ENCODE results near the gene MUC5B. TPM values are rescaled to one million over a fixed set of nuclear protein-coding genes. Genes with fewer than 3 reads are reported as not detected.

Gene MUC5B
- total and polyA plus RNA-seq, 9 donors, result 0.01 to 0.33 (median 0.04) TPM; not detected in 2

- Histone ChIP-seq H3K36me3 (ENCODE audit: control insufficient read depth, insufficient read depth, low read length) (peaks cover 10% of the 10 kb centered on the region), H3K4me1 (ENCODE audit: control insufficient read depth, insufficient read depth, low read length) (no peaks in the 10 kb centered on the region), H3K9me3 (replicated peaks; ENCODE audit: control insufficient read depth, low read depth, low read length) (no peaks in the 10 kb centered on the region), H3K27ac (ENCODE audit: low read length) (no peak overlapping the region), H3K4me3 (ENCODE audit: low read length) (no peak overlapping the region), H3K27me3 (ENCODE audit: control insufficient read depth, insufficient read depth, low read length) (no peaks in the 10 kb centered on the region)
- no peak for DNase-seq
- 28% methylated on average over 10 of the region's 13 CpGs for WGBS (ENCODE audit: insufficient coverage)
These were observed 48.1 kb downstream of the MUC5B start for GRCh38 chr11:1271002-1271401.

- Histone ChIP-seq H3K9me3 (replicated peaks; ENCODE audit: control insufficient read depth, low read depth, low read length) (no peaks in the 10 kb centered on the region), H3K4me3 (ENCODE audit: low read length) (no peak overlapping the region), H3K4me1 (ENCODE audit: control insufficient read depth, insufficient read depth, low read length) (no peaks in the 10 kb centered on the region), H3K36me3 (ENCODE audit: control insufficient read depth, insufficient read depth, low read length) (peaks cover 14% of the 10 kb centered on the region), H3K27me3 (ENCODE audit: control insufficient read depth, insufficient read depth, low read length) (no peaks in the 10 kb centered on the region), H3K27ac (ENCODE audit: low read length) (no peak overlapping the region)
- 48% methylated on average over 8 of the region's 9 CpGs for WGBS (ENCODE audit: insufficient coverage)
- DNase-seq, result no peak
These were observed 48.5 kb downstream of the MUC5B start for GRCh38 chr11:1271406-1271805.

- H3K9me3 ChIP-seq (replicated peaks; ENCODE audit: control insufficient read depth, low read depth, low read length), result no peaks in the 10 kb centered on the region
- no peaks in the 10 kb centered on the region for H3K27me3 ChIP-seq (ENCODE audit: control insufficient read depth, insufficient read depth, low read length)
- H3K4me1 ChIP-seq (ENCODE audit: control insufficient read depth, insufficient read depth, low read length), result no peaks in the 10 kb centered on the region
- no peak overlapping the region for H3K27ac ChIP-seq (ENCODE audit: low read length)
- WGBS (ENCODE audit: insufficient coverage), result 79% methylated on average over 21 of the region's 30 CpGs
- H3K36me3 ChIP-seq (ENCODE audit: control insufficient read depth, insufficient read depth, low read length), result peaks cover 19% of the 10 kb centered on the region
- DNase-seq, result no peak
- H3K4me3 ChIP-seq (ENCODE audit: low read length), result no peak overlapping the region
These were observed 49.1 kb downstream of the MUC5B start for GRCh38 chr11:1271927-1272326.

GRCh38 chr11:1272531-1272930, 49.7 kb downstream of the MUC5B start:
- H3K27ac ChIP-seq (ENCODE audit: low read length), result no peak overlapping the region
- WGBS (ENCODE audit: insufficient coverage), result 83% methylated on average over 28 of the region's 30 CpGs
- no peaks in the 10 kb centered on the region for H3K4me1 ChIP-seq (ENCODE audit: control insufficient read depth, insufficient read depth, low read length)
- H3K9me3 ChIP-seq (replicated peaks; ENCODE audit: control insufficient read depth, low read depth, low read length), result no peaks in the 10 kb centered on the region
- H3K27me3 ChIP-seq (ENCODE audit: control insufficient read depth, insufficient read depth, low read length), result no peaks in the 10 kb centered on the region
- H3K4me3 ChIP-seq (ENCODE audit: low read length), result no peak overlapping the region
- DNase-seq, result no peak
- peaks cover 25% of the 10 kb centered on the region for H3K36me3 ChIP-seq (ENCODE audit: control insufficient read depth, insufficient read depth, low read length)

GRCh38 chr11:1274501-1274900, 51.6 kb downstream of the MUC5B start:
- Histone ChIP-seq H3K36me3 (ENCODE audit: control insufficient read depth, insufficient read depth, low read length) (peaks cover 32% of the 10 kb centered on the region), H3K4me1 (ENCODE audit: control insufficient read depth, insufficient read depth, low read length) (no peaks in the 10 kb centered on the region), H3K27me3 (ENCODE audit: control insufficient read depth, insufficient read depth, low read length) (no peaks in the 10 kb centered on the region), H3K4me3 (ENCODE audit: low read length) (no peak overlapping the region), H3K9me3 (replicated peaks; ENCODE audit: control insufficient read depth, low read depth, low read length) (no peaks in the 10 kb centered on the region), H3K27ac (ENCODE audit: low read length) (no peak overlapping the region)
- no peak for DNase-seq
- WGBS (ENCODE audit: insufficient coverage), result 89% methylated on average over 9 of the region's 14 CpGs

- H3K4me1 ChIP-seq (ENCODE audit: control insufficient read depth, insufficient read depth, low read length), result no peaks in the 10 kb centered on the region
- no peak overlapping the region for H3K27ac ChIP-seq (ENCODE audit: low read length)
- H3K27me3 ChIP-seq (ENCODE audit: control insufficient read depth, insufficient read depth, low read length), result no peaks in the 10 kb centered on the region
- no peak for DNase-seq
- peaks cover 37% of the 10 kb centered on the region for H3K36me3 ChIP-seq (ENCODE audit: control insufficient read depth, insufficient read depth, low read length)
- no peak overlapping the region for H3K4me3 ChIP-seq (ENCODE audit: low read length)
- 85% methylated on average over 9 of the region's 18 CpGs for WGBS (ENCODE audit: insufficient coverage)
- no peaks in the 10 kb centered on the region for H3K9me3 ChIP-seq (replicated peaks; ENCODE audit: control insufficient read depth, low read depth, low read length)
These were observed 52.2 kb downstream of the MUC5B start for GRCh38 chr11:1275021-1275420.

- Histone ChIP-seq H3K4me1 (ENCODE audit: control insufficient read depth, insufficient read depth, low read length) (no peaks in the 10 kb centered on the region), H3K27ac (ENCODE audit: low read length) (no peak overlapping the region), H3K4me3 (ENCODE audit: low read length) (no peak overlapping the region), H3K9me3 (replicated peaks; ENCODE audit: control insufficient read depth, low read depth, low read length) (no peaks in the 10 kb centered on the region), H3K27me3 (ENCODE audit: control insufficient read depth, insufficient read depth, low read length) (no peaks in the 10 kb centered on the region), H3K36me3 (ENCODE audit: control insufficient read depth, insufficient read depth, low read length) (peaks cover 48% of the 10 kb centered on the region)
- DNase-seq, result no peak
- 93% methylated on average over 21 of the region's 32 CpGs for WGBS (ENCODE audit: insufficient coverage)
These were observed 53.4 kb downstream of the MUC5B start for GRCh38 chr11:1276041-1276790.

GRCh38 chr11:1276866-1277615, 54.2 kb downstream of the MUC5B start:
- Histone ChIP-seq H3K4me3 (ENCODE audit: low read length) (no peak overlapping the region), H3K27ac (ENCODE audit: low read length) (no peak overlapping the region), H3K9me3 (replicated peaks; ENCODE audit: control insufficient read depth, low read depth, low read length) (no peaks in the 10 kb centered on the region), H3K4me1 (ENCODE audit: control insufficient read depth, insufficient read depth, low read length) (no peaks in the 10 kb centered on the region), H3K36me3 (ENCODE audit: control insufficient read depth, insufficient read depth, low read length) (peaks cover 56% of the 10 kb centered on the region), H3K27me3 (ENCODE audit: control insufficient read depth, insufficient read depth, low read length) (no peaks in the 10 kb centered on the region)
- no peak for DNase-seq
- WGBS (ENCODE audit: insufficient coverage), result 94% methylated on average over 33 of the region's 37 CpGs

GRCh38 chr11:1277936-1278512, 55.2 kb downstream of the MUC5B start:
- Histone ChIP-seq H3K27me3 (ENCODE audit: control insufficient read depth, insufficient read depth, low read length) (no peaks in the 10 kb centered on the region), H3K27ac (ENCODE audit: low read length) (no peak overlapping the region), H3K4me3 (ENCODE audit: low read length) (no peak overlapping the region), H3K4me1 (ENCODE audit: control insufficient read depth, insufficient read depth, low read length) (no peaks in the 10 kb centered on the region), H3K9me3 (replicated peaks; ENCODE audit: control insufficient read depth, low read depth, low read length) (no peaks in the 10 kb centered on the region), H3K36me3 (ENCODE audit: control insufficient read depth, insufficient read depth, low read length) (peaks cover 60% of the 10 kb centered on the region)
- WGBS (ENCODE audit: insufficient coverage), result 85% methylated on average over 27 of the region's 27 CpGs
- DNase-seq, result no peak

Data from muscle of leg (tissue), 11 donors.